NCI-H446 treated with DMSO at 0.1 percent for 48 hours (cell line): Measurements from ENCODE around the gene ACTR1B.
"Not testable (repeated sequence)": the region's sequence is repeated elsewhere in the genome, so short reads cannot be mapped to it uniquely, and the experiment has no call there.

Experiments
- DNase-seq: peaks from one replicate; lab custom pipeline; 2025; lab: John Stamatoyannopoulos, UW

Gene ACTR1B

DNA sequence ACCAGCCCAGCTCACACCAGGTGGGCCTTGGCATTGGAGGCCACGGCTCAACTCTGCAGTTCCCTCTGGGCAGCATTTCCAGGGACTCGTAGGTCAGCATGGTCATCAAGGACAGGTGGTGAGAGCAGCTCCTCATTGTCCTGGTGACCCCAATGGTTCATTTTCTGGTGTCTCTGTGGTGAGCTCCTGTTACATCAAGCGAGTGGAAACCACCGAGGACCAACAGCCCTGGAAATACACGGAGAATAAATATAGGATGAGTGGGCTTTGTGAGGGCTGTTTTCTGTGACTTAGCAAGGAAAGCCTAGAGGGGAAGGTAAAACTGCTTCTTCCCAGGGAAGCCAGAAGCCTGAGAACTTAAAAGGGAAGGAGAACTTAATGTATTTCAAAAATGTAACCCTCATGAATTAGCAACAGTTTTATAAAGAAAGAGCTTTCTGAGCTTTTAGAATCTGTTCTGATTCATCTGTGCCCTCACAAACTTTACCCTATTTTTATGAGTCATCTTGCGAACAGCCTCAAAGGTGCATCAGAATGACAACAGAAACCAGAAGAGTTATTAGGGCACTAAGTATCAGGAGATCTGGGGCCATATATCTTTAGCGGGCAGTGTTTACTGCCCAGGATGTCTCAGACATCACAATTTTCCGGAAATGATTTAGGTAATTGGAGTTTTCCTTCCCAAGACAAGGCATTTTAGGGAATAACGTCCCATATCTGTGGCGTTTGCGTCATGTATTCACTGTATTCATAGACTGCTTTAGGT is 24.4 kb upstream of the ACTR1B start:
- no peak for DNase-seq

DNA sequence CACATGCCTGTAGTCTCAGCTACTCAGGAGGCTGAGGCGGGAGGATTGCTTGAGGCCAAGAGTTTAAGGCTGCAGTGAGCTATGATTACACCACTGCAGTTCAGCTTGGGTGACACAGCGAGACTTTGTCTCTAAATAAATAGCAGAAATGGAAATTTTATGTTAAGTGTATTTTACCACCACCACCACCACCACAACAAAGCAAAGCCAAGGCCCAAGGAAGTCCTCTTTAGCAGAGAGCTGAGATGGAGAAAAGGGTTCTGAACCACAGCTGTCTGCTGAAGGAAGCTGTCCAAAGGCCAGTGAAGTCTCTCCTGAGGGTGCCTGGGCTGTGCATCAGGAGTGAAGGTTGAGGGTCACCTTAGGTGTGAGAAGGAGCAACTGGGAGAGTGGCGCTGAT is 23.4 kb upstream of the ACTR1B start:
- not testable (repeated sequence) for DNase-seq

DNA sequence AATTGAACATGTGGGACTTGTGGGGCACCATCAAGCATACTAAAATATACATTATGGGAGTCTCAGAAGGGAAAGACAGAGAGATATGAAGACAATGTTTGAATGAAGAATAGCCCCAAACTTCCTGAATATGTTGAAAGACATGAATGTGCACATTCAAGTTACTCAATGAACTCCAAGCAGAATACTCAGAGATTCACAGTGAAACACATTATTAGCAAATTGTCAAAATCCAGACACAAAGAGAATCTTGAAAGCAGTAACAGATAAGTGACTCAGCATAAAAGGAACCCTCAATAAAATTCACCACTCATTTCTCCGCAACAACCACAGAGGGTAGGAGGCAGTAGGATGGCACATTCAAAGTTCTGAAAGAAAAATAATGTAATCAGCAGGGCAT is 14.5 kb upstream of the ACTR1B start:
- no peak for DNase-seq

DNA sequence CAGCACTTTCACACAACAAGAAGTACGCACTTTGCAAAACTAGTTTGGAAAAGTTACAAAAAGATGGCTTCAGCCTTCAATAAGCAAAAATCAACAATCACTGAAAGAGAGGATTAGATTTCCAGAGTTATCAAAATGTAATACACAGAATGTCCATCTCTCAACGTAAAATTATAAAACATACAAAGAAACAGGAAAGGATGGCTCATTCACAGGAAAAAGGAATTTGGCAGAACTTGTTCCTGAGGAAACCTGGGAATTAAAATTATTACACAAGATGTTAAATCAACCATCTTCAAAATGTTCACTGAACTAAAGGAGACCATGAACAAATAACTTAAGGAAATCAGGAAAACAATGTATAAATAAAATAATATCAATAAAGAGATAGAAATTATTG is 13.6 kb upstream of the ACTR1B start:
- no peak for DNase-seq

DNA sequence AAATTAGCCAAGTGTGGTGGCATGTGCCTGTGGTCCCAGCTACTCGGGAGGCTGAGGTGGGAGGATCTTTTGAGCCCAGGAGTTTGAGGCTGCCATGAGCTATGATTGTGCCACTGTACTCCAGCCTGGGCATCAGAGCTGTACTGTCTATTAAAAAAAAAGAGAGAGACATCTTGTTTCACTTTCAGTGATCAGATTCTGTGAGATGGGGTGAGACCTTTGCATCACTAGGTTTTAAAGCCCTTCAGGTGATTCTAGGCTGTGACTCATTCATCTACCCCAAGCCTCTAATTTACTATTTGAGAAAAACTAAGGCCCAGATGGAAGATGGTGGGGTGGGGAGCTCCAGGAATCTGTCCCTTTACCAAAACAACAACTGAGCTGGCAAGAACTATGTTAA is 12.8 kb upstream of the ACTR1B start:
- no peak for DNase-seq

DNA sequence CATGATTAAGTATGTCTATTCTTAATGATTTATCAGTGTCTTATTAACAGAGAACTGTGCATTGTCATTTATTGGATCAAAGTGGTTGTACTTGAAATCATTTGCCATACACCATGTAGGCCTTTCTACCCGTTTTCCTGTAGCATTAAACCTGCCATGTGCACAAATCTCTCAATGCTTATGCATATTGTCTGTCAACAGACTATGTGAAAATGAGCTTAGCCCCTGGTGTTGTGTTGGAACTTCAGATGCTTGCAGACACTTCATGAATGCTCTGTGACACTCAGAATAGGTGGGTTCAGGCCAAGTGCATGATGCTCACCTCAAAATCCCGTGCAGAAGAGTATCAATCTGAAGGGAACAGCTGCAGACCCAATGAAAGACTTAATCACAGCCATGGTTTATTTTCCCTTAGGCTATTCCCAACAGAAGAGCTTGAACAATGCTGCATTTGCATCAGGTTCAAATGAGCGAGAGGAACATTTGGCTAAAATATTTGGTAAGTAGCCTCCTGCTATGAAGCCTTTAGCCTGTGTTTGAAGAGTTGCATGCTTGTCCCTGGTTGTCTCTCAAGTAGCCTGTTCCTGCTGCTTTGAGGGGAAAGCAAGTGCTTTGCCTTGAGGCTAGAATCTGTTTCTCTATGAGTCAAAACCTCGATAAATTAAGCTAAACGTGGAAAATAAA is 11.7 kb upstream of the ACTR1B start:
- no peak for DNase-seq

DNA sequence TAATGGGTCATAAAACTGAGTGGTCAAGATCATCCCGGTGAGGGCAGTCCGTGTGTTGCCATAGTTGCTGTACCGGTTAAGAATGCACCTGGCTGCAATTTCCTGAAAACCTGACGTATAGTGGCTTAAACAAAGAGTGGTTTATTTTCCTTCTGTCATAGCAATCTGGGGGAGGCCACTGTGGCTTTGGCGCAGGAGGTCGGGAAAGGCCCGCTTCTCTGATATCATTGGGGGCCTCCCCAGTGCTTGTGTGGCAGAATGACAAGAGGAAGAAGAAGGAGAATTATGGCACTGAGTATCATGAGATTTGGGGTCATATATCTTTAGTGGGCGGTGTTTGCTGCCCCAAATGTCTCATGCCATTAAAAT is 10.1 kb upstream of the ACTR1B start:
- DNase-seq = no peak

DNA sequence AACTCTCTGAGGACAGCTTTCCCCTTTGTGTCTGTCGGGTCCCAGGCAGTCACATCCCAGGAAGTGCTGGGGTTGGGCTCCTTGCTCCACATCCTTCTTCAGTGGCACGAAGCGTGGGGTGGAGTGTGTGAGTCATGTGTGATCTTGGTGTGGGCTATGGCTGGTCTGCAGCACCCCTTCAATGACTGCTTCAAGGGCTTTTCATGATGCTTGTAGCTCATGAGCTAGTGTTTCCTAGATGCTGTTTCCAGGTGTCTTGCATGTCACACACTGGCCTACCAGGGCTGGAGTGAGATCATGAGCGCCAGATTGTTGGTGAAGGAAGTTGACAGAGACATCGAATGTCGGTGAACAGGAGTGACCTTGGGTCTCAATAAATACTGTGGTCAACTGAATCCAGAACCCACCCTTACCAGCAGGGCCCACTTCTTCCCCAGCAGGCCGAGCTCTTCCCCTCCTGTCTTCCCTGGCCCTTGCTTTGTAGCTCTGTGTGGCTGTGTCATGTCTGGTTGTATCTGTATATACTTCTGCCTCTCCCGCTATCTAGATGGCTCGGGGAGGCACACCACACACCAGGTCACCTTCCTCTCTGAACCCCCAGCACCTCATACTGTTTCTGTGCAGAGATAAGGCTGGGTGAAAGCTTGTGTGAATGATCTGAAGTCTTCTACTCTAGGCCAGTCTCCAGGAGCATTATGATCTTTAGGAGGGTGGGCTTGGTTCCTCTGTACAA is 9.5 kb upstream of the ACTR1B start:
- no peak for DNase-seq

DNA sequence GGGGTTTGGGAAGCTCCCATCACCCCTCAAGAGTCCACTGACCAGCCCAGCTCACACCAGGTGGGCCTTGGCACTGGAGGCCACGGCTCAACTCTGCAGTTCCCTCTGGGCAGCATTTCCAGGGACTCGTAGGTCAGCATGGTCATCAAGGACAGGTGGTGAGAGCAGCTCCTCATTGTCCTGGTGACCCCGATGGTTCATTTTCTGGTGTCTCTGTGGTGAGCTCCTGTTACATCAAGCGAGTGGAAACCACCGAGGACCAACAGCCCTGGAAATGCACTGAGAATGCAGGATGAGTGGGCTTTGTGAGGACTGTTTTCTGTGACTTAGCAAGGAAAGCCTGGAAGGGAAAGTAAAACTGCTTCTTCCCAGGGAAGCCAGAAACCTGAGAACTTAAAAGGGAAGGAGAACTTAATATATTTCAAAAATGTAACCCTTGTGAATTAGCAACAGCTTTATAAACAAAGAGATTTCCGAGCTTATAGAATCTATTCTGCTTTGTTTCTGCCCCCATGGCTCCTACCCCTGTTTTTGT is 8.8 kb upstream of the ACTR1B start:
- DNase-seq = not testable (repeated sequence)

DNA sequence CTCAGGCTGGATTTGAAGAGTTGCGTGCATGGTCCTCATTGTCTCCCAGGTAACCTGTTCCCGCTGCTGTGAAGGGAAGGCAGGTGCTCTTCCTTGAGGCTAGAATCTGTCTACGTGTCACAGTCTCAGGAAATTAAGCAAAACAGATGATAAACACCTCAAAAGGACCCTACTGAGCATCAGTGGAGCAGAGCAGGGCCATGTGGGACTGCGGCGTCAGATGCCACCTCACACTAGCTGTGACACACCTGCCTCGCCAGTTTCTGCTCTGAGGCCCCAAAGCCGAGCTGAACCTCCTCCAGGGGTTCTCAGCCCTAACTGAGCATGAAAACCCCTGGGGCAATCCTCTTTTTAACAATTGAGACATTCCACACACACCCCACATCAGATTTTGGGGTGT is 7.7 kb upstream of the ACTR1B start:
- DNase-seq = no peak

DNA sequence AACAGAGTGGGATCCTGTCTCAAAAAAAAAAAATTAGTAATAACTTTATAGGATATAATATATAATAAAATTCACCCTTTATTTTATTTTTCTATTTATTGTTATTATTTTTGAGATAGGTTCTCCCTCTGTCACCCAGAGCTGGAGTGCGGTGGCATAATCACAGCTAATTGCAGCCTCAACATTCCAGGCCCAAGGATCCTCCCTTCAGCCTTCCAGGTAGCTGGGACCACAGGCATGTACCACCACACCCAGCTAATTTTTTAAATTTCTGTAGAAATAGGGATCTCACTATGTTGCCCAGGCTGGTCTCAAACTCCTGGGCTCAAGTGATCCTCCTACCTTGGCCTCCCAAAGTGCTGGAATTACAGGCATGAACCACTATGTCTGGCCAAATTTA is 6.6 kb upstream of the ACTR1B start:
- no peak for DNase-seq

DNA sequence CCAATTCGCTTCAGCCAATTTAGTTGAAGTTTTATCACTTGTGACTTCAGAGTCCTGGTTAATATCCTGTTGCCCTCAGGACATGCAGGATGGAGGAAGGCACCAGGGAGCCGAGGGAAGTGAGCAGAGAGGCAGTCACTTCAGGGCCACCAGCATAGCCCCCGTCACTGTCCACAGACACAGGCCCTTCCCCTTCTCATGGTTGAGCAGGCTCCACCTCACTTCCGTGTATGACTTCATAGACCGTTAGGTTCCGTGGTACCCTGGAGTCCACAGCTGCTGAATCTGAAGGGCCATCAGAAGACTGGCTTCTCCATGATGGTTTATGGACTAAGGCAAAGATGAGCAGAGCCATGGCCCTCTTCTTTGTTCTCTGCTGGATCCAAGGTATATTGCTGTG is 5.6 kb upstream of the ACTR1B start, which contains the start of gene C2orf92:
C2orf92 (plus strand) TSS at position 266 of the 400 bp plus-strand sequence; CDS start at position 342, 76 bp downstream.
- DNase-seq = no peak

DNA sequence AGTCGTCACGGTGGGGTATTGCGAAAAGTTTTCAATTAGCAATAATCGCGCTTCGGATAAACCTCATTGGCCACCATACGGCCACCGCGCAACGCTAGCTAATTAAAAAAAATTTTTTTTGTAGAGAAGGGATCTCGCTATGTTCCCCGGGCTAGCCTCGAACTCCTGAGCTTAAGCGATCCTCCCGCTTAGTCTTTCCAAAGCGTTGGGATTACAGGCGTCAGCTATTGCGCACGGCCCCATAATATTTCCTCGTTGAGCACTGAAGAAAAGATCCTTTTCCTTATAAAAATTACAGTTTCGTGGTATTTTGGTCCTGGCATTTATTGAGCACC is 759 bp upstream of the ACTR1B start:
- no peak for DNase-seq

DNA sequence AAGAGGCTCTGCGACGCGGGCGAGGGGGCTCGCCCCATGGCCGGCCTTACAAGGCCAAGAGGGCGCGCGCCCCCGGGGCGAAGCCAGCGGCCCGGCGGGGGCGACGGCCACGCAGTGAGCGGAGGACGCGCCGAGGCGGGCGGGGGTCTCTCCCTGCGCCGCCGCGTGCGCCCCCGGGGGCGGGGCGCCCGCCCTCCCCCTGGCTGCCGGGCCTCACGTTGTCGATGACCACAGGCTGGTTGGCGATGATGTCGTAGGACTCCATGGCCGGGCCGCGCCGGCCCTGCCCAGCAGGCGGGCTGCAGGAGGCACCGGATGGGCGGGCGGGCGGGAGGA is 250 bp downstream of the ACTR1B start:
- DNase-seq = no peak

DNA sequence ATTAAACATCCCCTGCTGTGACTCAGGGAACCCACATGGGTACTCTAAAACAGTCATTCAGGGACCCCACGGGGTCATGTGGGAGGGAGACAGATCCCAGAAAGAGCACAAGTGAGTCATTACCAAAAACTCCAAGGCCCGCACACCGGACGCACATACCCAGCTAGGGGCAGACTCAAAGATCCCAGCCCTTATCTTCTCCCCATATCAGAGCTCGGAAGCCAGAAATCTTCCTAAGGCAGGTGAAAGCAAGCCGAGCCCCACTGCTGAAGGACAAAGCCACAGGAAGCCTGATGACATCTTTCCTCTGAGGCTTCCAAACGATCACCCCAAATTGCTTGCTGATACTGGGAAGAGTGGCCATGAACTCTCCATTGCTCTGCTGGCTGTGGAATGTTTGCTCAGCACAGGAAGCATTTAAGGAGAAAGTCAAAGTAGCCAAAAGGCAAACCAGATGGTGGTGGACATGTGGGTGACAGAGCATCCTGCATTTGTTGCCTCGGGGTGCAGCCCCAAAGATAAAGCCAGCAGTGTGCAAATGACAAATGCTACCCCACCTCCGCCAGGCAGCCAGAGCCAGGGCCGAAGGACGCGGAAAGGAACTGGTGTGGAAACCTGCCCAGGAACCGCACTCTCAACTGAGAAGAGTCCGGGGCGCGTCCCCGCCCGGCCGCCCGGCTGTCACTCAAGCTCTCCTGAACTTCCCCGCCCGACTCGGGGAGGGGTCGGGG is 784 bp downstream of the ACTR1B start:
- no peak for DNase-seq

DNA sequence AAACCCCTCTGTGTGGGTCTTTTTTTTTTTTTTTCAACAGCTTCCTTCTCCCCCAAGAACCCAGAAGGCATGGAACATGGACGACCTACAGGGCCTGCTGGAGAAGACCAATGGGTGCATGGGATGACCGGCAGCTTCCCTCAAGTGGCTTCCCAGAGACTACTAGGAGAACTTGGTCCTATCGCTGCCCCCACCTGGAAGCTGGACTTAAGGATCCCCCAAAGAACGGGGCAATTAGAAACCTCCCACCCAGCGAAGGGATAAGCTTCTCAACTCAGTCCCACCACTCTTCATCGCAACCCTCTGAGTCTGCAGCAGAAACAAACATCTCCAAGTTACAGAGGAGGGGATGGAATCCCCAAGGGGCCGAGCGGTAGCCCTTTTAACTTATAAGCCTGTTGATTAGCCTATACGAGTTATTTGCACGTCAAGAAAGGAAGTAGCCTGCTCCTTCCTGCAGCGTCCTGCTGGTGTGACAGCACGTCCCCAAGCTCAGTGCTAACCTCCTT is 1.4 kb downstream of the ACTR1B start:
- no peak for DNase-seq

DNA sequence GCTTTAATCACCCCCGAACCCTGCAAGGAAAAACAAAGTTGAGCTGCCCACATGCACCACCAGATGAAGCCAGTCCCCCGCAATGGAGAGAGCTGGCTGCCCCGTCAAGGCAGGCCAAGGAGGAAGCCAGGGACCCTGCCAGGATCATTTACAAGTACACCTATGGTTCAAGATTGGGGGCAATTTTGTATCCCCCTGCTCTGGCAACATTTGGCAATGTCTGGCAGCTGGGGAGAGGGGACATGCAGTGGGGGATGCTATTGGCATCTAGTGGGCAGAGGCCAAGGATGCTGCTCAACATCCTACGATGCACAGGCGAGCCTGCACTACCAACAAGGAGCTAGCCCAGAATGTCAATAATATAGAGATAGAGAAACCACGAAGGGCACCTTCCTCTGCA is 1.9 kb downstream of the ACTR1B start:
- DNase-seq = no peak

DNA sequence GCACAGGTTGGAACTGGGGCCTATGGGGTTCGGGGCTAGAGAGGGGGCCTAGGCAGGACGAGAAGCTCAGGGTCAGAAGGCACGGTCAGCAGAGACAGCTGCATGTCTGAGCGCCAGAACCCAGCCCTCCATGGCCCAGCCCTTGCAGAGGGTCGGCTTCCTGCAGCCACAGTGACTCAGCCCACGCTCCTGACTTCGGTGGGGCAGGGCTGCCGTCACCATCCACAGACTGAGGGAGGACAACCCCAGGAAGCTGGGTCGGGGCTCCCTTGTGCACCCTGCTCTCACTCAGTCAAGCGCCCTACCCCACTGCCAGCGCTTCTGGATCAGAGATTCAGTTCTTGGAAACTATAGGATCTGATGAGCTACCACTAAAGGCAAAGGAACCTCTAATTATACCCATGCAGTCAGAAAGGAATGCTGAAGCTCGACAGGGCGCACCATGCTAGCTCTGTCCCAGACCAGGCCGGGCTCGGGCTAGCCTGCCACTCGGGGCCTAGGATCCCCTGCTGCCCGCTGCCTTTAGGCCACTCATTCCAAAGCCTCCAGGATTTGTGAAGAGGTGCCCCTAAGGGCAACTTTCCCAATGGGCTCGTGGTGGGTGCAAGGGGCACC is 3.0 kb downstream of the ACTR1B start:
- DNase-seq = no peak

DNA sequence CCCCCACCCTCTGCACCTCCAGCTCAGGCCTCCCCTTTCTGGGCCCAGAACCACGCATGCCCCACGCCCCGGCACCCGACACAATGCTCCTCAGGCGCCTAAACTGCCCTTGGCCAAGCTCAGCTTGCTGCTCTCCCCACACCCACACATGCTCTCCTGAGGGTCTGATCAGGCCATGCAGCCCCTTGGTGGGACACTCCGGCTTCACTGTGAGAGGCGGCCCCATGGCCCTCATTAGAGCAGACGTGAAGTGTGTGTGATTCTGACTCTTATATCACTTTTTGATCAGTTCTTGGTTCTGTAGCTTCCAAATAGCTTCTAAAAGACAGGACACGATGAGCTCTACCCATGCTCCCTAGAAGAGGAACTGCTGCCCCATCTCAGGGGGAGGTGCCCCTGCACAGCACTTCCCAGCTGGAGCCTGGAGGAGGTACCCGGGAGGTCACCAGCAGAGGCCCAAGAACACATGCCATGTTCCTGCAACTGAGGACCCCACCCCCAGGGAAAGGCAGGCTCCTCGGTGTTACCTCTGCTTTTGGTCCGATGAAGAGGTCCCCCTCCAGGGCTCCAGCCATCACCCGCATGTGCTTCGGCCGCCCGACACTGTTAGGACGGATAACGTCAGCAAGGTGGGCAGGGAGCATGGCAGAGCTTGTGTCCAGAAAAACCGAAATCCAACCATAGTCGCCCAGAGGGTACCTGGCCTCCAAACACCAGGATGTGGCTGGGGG is 3.6 kb downstream of the ACTR1B start:
- DNase-seq = no peak

DNA sequence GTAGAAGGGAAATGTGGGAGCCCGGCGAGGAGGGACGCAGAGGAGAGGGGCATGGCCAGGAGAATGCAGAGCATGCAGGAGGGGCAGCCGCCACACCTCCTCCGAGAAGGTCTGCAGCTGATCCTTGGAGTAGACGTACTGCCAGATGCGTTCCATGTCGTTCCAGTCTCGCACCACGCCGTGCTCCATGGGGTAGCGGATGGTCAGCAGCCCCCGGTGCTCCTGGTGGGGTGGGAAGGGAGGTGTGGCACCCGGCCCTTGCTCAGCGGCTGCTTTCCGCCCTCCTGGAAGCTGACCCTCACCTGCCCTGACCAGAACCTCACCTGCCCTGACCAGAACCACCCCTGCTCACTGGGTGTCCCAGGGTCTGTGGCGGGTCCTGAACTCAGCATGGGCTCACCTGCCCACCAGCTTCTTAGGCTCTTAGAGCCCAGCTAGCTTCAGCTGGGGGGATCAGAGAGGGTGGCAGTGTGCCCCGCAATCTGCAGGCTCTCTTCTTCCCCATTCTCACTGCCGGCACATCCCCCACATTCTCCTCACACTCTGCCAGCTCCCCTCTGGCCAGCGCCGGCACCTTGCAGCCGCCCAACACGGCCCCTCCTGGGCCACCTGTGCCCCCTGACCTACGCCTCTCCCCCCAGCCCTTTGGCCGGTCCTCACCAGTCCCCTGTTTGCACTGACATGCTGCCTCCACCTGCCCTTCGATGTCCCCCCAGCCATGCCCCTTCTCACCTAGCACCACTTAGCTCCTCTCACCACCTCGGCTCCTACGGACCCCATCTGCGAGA is 4.4 kb downstream of the ACTR1B start:
- no peak for DNase-seq
